NT2/D1 (cell line): Measurements from ENCODE around the gene OVAAL.

Source experiments
- SUZ12 ChIP-seq: IDR thresholded peaks from 2 replicates; pipeline ENCODE4 v1.6.1; 2011; ENCODE audit not compliant: insufficient read length, insufficient read depth; ENCODE audit errors: extremely low read depth
- YY1 ChIP-seq: IDR thresholded peaks from 2 replicates; pipeline ENCODE4 v1.6.1; 2011; ENCODE audit not compliant: insufficient read length, insufficient read depth

- TF ChIP-seq SUZ12, result no peak
- TF ChIP-seq YY1, result no peak
Measured at GRCh38 chr1:180590889-180591288, 32.1 kb downstream of the OVAAL start.
